GM19099 (cell line): ENCODE measurements around the gene PDE11A.

Source experiments
- POLR2A ChIP-seq: IDR thresholded peaks from 3 replicates; pipeline ENCODE4 v1.6.1; 2011; ENCODE audit warnings: low read depth; ENCODE audit not compliant: insufficient read length; ENCODE audit errors: extremely low read depth

Gene PDE11A

DNA sequence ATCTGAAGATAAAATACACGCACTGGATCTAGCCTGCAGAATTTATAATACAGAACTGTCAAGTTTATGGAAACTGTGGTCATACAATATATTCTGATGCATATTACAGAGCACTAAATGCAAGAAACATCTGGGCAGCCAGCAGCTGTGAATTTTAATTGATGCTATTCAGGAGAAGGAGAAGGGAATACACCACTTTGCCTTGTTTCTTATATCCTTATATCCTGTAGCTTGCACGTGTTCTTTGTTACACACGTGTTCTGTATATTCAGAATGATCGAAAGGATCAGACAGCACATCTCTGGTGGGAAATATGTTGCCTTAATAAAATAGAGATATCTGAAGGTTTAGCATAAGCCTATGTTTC lies 344.2 kb downstream of the PDE11A start:
- TF ChIP-seq POLR2A, result no peak

DNA sequence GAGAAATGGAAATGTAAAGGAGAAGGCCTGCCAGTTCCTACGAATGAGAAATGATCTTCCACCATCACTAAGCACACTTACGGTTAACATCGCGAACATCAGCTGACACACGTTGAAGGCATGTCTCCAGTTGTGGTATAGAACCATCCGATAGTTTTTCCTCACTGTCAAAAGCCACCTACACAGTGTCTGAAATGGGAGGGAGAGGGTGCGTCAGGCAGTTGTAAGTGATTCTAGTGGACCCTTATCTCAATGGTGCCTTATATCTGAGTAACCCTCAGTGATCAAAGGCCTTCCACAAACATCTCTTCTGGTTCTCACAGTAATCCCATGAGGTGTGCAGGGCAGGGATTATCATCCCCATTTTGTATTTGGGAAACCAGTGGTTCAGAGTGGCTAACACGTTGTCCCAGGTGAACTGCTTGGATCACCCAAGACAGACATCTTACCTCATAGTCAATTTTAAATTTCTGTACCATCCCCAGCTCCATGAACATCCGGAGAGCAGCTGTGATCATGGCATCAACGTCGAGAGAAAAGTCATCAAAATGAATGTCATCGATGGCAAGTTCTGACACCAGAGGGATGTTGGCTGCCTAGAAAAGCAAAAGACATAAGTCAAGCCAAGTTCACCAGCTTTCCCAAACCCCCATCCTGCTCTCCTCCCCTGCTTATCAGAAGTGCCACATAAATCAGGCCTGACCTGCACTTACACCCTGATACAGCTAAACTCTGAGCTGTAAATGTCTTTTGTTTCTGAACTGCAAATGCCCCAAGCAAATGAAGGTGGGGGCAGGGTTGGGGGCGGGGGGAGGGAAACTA lies 344.8 kb downstream of the PDE11A start:
- TF ChIP-seq POLR2A, result no peak

DNA sequence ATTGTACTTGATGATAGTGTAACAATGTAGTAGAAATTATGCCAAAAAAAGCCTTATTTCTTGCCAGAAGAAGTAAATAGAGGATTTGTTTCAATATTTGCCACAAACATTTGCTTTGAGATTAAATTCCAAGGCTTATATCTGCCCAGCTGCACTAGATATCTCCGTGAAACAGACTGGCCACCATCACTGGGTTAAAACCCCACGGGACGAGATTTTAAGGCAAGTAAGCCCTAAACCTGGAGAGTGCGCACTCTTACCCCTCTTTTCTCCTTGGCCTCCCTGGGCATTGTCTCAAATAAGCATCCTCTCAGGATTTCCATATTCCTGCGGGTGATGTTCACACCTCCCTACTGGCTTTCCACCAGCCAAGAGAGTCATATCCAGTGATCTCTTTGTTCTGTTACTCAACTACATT lies 345.6 kb downstream of the PDE11A start:
- TF ChIP-seq POLR2A, result no peak

DNA sequence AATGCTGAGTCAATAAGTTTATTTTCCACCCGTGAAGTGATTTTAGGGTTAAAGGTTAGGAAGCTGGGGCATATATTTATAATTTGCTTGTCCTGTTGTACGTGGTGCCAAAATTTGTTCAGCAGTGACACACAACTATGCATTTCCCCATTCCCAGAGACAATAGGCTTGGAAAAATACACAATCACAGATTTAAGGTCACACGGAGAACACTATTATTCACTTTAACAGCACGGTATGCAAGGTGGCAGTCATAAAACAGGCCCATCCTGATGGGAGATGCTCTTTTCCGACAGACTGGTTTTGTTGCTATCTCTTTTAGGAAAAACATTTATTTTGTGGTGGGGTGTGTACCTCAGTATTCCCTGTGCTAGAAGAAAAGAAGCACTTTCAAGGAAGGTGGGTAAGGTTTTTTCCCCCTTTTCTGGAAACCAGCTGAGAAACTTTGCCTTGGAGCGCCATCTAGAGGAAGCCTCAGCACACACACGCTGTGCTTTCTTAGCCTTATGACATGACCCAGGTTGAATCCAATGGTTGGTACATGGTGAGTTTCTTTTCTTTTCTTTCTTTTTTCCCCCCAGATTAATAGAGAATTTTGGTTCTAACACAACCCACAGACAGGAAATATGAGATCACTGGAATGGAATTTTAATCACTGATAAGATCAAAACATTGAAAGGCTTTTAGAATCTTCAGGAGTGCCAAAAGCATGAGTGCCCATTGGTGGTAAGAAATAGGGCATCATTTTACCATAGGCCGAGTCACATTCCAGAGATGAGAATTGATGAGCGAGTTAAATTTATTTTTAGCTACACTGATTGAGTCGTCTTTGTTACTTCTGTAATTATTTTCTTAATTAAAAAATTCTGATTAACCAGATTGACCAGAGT lies 347.9 kb downstream of the PDE11A start:
- TF ChIP-seq POLR2A, result no peak

DNA sequence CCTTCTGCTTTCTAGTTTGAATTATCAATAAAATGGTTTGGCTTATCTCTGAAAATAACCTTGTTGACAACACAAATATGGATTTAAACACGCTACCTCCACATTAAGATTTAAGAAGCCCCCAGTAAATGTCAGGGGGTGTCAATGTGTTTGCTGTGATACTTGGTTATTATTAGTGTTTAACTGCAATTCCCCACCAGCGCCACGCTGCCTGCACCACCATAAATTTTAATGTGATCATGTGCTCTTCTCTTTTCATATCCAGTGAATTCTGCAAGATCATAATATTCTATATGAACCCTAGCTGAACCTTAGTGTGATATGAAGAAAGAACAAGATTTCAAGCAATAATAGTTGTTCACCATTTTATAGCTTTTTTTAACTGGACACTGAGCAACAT lies 349.3 kb downstream of the PDE11A start:
- no peak for TF ChIP-seq POLR2A

DNA sequence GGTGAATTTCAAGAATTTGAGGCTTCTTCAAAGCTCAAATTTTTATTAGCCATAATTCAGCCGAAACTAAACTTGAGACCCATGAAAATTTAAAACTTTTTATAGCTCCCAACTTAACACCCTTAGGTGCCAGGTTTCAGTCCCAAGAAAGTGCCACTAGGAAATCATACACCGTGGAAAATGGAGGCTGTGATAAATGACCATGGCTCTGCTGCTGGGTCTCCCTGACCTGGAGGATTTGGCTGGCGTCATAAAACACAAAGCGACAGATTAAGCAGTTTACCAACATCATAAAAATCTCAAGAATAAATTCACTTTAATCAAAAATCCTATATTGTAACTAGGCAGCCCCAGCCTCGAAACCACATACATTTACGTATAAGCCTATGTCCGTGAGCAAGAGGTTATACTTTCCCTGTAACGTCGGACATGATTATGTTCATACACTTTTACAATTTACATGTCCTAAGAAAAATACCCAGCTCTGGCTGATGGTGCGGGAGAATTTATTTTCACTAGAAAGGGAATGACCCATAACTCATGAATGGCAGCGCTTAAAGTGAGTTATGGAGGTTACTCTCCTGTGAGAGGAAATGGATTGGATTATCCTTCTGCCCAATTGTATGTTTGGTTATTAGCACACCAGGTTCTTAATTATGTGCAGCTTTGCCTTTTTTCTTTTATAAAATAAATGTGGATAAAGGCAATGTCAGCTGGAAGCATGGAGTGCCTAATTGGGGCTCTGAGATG lies 350.6 kb downstream of the PDE11A start:
- TF ChIP-seq POLR2A, result no peak

DNA sequence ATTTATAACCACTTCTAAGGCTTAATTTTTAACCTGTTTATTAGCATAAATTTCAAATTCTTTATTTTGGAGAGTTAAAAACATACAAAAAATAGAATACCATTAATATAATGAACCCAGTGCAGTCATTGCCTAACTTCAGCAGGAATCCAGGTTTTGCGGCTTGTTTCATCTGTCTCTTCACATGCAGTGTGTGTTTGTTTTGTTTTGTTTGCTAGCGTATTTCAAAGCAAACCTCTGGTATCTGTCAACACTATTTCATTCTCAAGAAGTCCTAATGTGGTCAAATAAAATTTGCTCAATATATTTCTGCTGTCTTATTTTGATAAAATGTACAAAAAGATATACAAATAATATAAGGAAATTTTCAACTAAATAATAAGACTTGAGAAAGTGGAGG lies 351.5 kb downstream of the PDE11A start:
- no peak for TF ChIP-seq POLR2A

DNA sequence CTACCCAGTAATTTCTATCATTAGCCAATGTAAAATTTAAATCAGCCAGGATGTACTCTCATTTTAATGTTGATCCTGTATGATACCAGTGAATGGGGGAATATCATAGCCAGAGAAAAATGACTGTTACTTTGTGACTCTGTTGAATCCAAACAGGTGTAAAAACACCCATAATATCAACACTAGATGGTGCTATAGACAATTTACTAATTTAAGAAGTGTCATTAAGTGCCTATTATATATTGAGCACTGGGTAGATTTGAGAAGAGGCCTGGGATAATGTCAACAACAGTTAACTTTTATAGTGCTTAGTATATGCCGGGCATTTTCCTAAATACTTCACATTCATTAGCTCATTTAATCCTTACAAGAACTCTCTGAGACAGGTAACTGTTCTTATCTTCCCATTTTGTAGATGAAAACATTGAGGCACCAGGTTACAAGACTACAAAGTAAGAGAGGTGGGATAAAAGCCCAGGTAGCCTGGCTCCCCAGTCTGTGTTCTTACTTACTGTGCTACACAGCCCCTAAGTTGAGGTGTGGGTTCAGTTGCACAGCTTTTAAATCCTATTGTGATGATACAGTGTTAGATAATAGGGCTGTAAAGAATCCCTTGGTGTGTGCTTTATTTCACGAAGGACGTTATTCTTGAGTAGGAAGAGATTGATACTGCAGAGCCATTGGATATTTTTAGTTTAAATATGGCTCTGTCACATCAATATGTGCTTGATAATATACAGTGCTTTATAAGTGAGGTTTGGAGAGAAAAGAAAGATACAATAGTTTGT lies 354.6 kb downstream of the PDE11A start:
- TF ChIP-seq POLR2A, result no peak

DNA sequence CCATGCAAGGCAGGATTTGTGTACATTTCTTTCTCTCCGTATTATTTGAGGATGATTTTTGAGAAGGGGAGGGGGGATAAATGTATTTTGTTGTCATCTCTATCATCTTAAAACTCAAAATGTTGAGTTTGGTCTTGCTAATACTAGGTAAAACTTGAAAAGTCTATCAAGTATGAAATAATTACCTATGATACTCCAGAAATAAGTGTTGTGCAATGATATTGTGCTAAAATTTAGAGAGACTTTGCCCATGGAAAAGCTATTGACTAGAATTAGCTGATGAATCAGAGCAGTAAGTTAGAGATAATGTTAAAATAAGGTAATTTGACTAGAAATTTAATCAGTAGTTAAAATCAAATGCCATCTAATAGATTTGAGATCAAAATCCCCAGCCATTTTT lies 356.1 kb downstream of the PDE11A start:
- no peak for TF ChIP-seq POLR2A

DNA sequence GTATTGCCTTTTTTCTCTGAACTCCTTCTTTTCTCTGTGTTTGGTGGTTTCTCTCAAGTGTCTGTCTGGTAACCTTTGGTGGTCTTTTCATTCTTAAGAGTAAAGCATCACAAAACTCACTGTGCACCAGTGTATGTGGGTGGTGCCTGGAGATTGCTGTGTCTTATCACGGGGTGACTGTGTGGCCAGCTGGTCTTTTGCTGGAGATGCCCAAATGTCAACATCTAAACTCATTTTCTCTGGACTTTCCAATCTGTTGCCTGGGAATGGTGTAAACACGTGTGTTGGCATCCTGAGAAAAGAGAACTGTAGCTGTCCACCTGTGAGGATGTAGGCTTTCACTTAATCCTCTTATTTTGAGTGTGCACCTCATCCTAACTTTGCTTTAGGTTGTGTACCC lies 356.8 kb downstream of the PDE11A start:
- TF ChIP-seq POLR2A, result no peak

DNA sequence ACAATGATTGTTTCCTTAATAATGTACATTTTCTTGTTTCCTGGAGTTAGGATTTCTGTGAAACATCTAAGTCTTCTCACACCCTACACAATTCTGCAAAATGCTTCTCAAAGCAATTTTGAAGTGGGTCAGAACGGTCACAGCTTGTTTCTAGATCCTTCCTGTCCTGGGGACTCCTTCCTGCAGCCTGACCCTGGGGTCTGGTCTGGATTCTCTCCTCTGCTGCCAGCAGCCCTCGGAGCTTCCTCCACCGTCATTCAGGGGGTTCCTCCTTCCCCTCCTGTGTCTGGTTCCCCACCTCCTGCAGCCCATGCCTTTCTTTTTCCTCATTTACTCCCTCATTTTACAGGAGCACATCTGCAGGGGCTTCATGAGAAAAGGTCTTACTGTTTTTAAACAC lies 357.9 kb downstream of the PDE11A start:
- TF ChIP-seq POLR2A, result no peak

DNA sequence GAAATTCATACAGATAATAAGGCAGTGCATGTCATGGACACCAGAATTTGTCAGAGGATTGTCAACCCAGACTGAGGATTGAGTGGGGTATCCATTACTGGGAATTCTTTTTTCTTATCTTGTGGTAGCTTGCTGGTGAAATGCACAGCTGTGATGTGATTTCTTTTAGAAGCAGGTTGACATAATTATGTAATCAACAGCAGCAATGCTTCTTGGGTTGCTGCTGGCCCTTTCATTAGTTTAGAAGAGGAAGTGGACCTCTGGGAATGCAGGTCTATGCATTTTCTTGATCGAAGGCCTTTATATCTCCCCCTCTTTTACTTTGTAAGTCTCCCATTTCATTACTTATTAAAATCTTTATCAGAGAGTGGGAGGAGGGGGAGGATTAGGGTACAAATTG lies 360.1 kb downstream of the PDE11A start:
- TF ChIP-seq POLR2A, result no peak

DNA sequence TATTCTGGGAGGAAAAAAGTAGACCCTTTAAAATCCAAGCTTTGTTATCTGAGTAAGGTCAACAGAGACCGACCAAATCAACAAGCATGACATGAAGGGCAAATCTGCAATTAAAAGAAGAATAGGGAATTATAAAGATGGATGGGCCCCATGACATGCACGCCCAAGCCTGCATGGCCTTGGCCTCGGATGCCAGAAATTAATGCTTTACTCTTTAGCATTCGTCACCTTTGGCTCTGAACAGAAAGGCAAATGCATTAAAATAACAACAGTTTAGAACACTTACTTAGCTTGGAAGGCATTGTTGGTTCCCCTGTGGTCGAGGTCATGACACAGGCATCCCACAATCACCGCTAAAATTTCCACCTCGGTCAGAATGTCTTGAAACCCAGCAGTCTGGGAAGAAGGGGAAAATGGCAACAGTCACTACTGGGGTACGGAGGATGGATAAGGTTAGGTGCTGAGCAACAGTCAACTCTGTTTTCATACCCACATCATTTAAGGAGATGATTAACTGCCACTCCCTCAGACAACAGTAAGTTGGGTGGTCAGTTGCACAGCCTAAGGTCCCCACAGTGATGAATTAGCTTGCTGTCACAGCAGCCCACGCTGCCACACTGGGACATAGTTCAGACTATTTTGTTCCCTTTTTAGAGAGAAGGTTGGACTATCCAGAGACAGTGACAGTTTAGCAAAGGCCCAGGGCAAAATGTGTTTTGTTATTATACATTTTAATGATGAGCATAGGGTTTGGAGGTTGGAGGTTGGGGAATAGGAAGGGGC lies 360.9 kb downstream of the PDE11A start:
- TF ChIP-seq POLR2A, result no peak

DNA sequence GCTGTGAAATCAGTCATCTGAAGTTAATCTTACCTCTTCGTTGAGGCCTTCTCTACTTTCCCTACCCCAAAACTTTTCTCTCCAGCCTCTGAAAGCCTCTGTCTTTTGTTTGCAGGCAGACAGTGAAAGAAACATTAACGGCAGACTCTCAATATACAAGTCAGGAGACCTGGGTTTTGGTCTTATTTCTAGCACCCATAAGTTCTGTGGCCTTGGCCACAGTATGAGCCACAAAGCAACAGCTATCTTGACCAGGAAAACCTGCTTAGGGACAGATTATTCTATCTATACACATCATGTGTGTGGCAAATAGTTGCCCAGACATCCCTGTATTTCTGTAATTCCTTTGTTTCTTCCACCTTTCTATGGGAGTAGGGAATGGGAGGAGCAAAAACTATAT lies 361.7 kb downstream of the PDE11A start:
- TF ChIP-seq POLR2A, result no peak
